Stromal cell of bone marrow (primary cell): Measurements from ENCODE around the gene DTX3L.
A peak's percentile ranks its signal among the peaks of the same experiment; 100 is the strongest.

Experiments
- DNase-seq: peaks from one replicate; pipeline ENCODE4 v3.0.0-alpha.2; 2012; ENCODE audit warnings: low read depth

DTX3L gene

DNA sequence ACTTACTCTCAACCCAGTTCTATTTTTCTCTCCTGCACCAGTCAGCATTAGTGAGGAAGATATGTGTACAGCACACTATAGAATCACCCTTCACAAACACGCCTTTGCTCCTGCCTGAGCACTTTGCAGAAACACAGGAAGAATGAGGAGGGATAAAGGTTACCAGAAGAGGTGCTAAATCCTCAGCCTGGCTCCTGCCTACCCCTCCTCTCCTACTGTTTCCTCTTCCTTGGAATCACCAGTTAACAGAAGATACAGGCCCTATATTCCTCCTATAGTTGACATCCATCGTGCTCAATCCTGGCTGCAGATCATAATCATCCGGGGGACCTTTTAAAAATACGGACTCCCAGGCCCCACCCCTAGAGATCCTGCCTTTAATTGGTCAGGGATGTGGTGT lies 42.2 kb downstream of the DTX3L start:
- no peak for DNase-seq

DNA sequence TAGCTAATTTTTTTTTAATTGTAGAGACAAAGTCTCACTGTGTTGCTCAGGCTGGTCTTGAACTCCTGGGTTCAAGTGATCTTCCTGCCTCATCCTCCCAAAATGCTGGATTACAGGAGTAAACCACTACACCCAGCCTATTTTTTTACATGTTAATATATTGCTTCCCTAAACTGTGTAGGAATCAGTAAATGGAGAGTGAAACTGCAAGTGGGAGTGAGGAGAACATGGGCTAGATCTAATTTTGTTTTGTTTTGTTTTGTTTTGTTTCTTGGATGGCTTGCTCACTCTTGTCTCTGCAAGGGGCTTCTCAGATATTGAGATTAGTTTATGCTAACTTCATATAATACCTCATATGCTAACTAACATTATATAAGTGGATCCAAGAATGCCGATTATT lies 44.8 kb downstream of the DTX3L start:
- DNase-seq: no peak

GRCh38 chr3:122609798-122610559 lies 45.8 kb downstream of the DTX3L start:
- DNase-seq: peak; percentile 80

DNA sequence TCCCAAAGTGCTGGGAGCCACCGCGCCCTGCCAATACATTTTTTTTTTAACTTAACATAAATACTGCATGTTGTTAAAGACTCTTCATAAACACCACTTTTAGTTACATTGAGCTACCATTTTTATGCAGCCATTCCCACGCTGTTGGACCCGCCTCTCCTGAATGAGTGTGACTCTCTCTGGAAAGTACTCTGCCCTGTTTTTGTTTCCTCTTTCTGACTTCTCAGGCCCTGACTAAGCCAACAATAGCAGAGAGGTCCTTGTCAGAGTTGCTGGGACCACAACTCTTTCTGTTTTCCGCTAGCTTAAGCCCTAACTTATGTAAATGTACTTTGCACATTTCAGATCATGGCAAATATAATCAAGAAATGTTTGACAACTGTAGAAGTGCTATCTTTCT lies 48.6 kb downstream of the DTX3L start:
- DNase-seq: no peak

- DNase-seq: no peak
These were observed 51.2 kb downstream of the DTX3L start for GRCh38 chr3:122615303-122615702.

DNA sequence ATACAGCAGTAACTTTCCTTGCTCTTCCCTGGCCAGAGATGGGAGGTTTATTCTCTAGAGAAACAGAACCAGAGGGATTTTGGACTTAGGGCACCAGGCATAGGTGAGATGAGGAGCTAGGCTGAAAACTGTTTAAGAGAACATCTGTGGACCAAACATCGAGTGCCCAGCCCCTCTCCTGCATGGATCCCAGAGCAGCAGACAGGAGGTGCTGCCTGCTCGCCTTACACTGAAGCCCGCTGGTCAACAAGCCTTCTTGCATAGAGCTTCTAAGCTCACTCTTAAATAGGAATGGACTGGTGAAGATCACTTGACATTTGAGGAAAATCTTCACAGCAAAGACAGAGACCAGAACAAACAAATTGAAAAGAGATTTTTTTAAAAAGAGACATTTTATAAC lies 54.5 kb downstream of the DTX3L start:
- DNase-seq: no peak

DNA sequence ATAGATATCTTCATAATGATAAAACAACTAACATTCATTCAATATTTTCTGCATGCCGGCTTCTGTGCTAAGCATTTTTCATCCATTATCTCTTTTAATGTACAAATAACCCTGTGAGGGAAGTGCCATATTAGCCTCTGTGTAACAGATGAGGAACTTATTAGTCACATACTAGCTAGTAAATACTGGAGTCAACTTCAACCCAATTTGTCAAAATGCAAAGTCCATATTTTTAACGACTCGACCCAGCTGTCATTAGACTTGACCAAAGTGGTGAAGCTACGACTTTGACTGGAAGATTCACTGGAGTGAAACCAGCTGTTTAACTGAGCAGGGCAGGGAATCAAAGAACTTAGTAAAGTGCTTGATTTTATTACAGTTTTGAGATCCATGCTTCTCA lies 54.9 kb downstream of the DTX3L start:
- no peak for DNase-seq

GRCh38 chr3:122620399-122620798 lies 56.3 kb downstream of the DTX3L start:
- DNase-seq: no peak

DNA sequence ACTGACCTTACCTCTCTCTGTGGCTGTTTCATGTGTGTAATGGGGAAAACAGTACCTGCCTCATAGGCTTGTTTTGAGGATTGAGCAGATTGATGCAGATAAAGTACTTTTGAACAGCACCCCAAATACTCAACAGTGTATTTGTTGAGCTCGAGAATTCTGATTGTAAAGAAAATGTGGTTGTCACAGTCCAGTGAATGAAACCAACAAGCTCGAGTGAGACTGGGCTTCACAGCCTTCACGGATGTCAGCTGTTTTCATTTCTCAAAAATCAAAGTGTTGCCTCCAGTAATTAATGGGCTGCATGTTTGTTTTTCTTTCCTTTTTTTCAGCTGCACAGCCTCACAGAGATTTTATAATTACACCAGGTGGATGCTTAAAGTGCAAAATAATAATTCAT lies 57.0 kb downstream of the DTX3L start:
- DNase-seq: no peak

DNA sequence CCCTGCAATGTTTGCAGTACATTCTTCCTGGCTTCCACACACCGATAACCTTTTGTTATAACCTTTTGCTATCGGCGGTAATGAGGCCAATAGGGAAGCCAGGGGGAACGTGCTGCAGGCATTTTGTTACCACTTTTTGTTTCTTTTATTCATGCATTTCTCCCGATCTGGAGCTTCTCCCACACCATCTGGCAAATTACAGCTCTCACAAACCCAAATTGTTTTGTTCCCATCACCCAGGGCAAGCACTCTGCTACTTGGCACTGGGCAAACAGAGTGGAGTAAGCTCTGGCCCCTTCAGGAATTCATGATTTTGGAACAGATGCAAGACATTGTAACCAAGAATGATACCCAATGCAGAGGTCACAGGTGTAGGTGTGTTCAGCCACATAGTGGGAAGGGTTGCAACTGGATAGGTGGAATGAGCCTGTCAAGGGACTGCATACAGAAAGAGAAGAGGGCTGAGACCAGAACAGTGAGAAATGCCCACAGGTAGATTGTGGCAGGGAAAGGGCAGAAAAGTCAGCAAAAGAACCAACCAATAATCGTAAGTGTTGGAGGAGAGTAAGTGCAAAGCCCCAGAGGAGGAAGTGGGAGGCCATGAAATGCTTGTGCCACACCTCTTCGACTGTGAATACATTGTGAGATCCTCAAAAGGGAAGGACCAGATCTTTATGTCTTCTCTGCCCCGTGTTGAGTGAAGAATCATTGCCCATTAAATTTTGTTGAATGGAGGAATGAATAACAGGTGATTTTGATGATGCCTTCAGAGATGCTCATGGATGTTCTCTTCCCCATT lies 59.1 kb downstream of the DTX3L start:
- no peak for DNase-seq
